ENCODE measurements around the gene SPATA20. TPM values are rescaled to one million over a fixed set of nuclear protein-coding genes. Genes with fewer than 3 reads are reported as not detected.

The SPATA20 gene
- total RNA-seq = 70.1 and 91.2 TPM in 2 replicates

GRCh38 chr17:50547035-50547735 is at the start of gene SPATA20:
Gene SPATA20 (plus strand): TSS chr17:50547174. CDS start chr17:50547209, 35 bp downstream.

GRCh38 chr17:50507871-50508572 is 39.0 kb upstream of the SPATA20 start, which contains the start of gene MYCBPAP:
Gene MYCBPAP (plus strand): TSS chr17:50508439. CDS start chr17:50508675, 236 bp downstream.

GRCh38 chr17:50532452-50533024 is 14.4 kb upstream of the SPATA20 start, which contains the start of gene EPN3:
Gene EPN3 (plus strand): TSS chr17:50532735. CDS start chr17:50536557, 3,822 bp downstream.

GRCh38 chr17:50560185-50560824 is 13.3 kb downstream of the SPATA20 start, which contains the start of gene CACNA1G:
Gene CACNA1G (plus strand): TSS chr17:50560715. CDS start chr17:50561460, 745 bp downstream.

Other genes with a start within 250 kb of the SPATA20 start
- 44.0 and 54.1 TPM in 2 replicates for gene XYLT2, start 201.0 kb upstream of the SPATA20 start, total RNA-seq
- gene MRPL27, start 174.0 kb upstream of the SPATA20 start, total RNA-seq = 70.0 and 75.5 TPM in 2 replicates
- 0.65 and 5.6 TPM in 2 replicates for gene EME1, start 173.9 kb upstream of the SPATA20 start, total RNA-seq
- 177 and 181 TPM in 2 replicates for gene LRRC59, start 149.7 kb upstream of the SPATA20 start, total RNA-seq
- gene ACSF2, start 121.0 kb upstream of the SPATA20 start, total RNA-seq = 19.0 and 37.2 TPM in 2 replicates
- not detected in 2 replicates for gene CHAD, start 78.3 kb upstream of the SPATA20 start, total RNA-seq
- gene RSAD1, start 68.3 kb upstream of the SPATA20 start, total RNA-seq = 13.0 and 14.3 TPM in 2 replicates
- not detected in 2 replicates for gene MYCBPAP, start 38.7 kb upstream of the SPATA20 start, total RNA-seq
- gene EPN3, start 14.4 kb upstream of the SPATA20 start, total RNA-seq = not detected in 2 replicates
- gene CACNA1G, start 13.5 kb downstream of the SPATA20 start, total RNA-seq = 0.16 TPM in 1 of 2 replicates, not detected in the other
- 16.6 and 26.1 TPM in 2 replicates for gene ABCC3, start 87.7 kb downstream of the SPATA20 start, total RNA-seq
- gene ANKRD40, start 160.7 kb downstream of the SPATA20 start, total RNA-seq = 19.6 and 23.8 TPM in 2 replicates
- 14.7 and 25.1 TPM in 2 replicates for gene LUC7L3, start 172.4 kb downstream of the SPATA20 start, total RNA-seq
- not detected in 2 replicates for gene ANKRD40CL, start 220.3 kb downstream of the SPATA20 start, total RNA-seq